Upper lobe of right lung (tissue), 1 donor: ENCODE results near the gene PPIB. TPM values are rescaled to one million over a fixed set of nuclear protein-coding genes. Genes with fewer than 3 reads are reported as not detected.
A peak's percentile ranks its signal among the peaks of the same experiment; 100 is the strongest.

Experiments used
- ATAC-seq: fragments of 200-7000 bp; cut with Tn5 transposase; one replicate; pipeline ENCODE4 v1.9.1; 2020; ENCODE audit warnings: mild to moderate bottlenecking, moderate library complexity
- DNase-seq: peaks from one replicate; pipeline ENCODE4 v3.0.0-alpha.2; 2020
- H3K27ac ChIP-seq: fragments of 200-600 bp; one replicate; pipeline ENCODE4 v1.8.0; 2022
- H3K27me3 ChIP-seq: fragments of 200-600 bp; one replicate; pipeline ENCODE4 v1.8.0; 2022; ENCODE audit warnings: mild to moderate bottlenecking
- H3K36me3 ChIP-seq: fragments of 200-600 bp; one replicate; pipeline ENCODE4 v1.8.0; 2022
- H3K4me1 ChIP-seq: fragments of 200-600 bp; one replicate; pipeline ENCODE4 v1.8.0; 2022
- H3K4me3 ChIP-seq: fragments of 200-600 bp; one replicate; pipeline ENCODE4 v1.8.0; 2022; ENCODE audit warnings: mild to moderate bottlenecking
- H3K9me3 ChIP-seq: fragments of 200-600 bp; one replicate; pipeline ENCODE4 v1.8.0; 2022
- CTCF ChIP-seq: fragments of 200-600 bp; IDR thresholded peaks from one replicate; pipeline ENCODE4 v1.8.0; 2022; ENCODE audit warnings: antibody characterized with exemption
- intact Hi-C: fragments of 100-400 bp; cut with DNase I; formaldehyde crosslinking; loops from one replicate; pipeline ENCODE4 v1.11.0; 2022
- total RNA-seq: library from RNA; stranded (reverse); fragmentation: NEBNext Ultra II Directional; extraction: Animal tissue kit (Norgen Biotek cat#: 25700); gene quantifications from one replicate; pipeline ENCODE4 v1.2.1, GENCODE V29; 2021
- donor health status: DM: no; HTN: yes; CAD: no; lungs with severe emphysema.

Gene PPIB
- total RNA-seq, 1 donor from 2014 or later: 389 TPM

- DNase-seq (no peak), ATAC-seq (no peak)
- no peak for TF ChIP-seq CTCF
- Histone ChIP-seq H3K4me1 (peaks cover 13% of the 10 kb centered on the region), H3K27ac (no peak overlapping the region), H3K9me3 (no peaks in the 10 kb centered on the region), H3K36me3 (peaks cover 12% of the 10 kb centered on the region), H3K27me3 (peaks cover 18% of the 10 kb centered on the region), H3K4me3 (no peak overlapping the region)
- intact Hi-C loops: no loop called here
These were observed 12.8 kb downstream of the PPIB start for GRCh38 chr15:64149893-64150578.

GRCh38 chr15:64149424-64149823 is 13.4 kb downstream of the PPIB start:
- no peak for ATAC-seq
- intact Hi-C loops: no loop called here
- Histone ChIP-seq H3K36me3 (peaks cover 11% of the 10 kb centered on the region), H3K27me3 (peaks cover 18% of the 10 kb centered on the region), H3K27ac (no peak overlapping the region), H3K4me1 (peaks cover 13% of the 10 kb centered on the region), H3K4me3 (no peak overlapping the region), H3K9me3 (no peaks in the 10 kb centered on the region)
- DNase-seq: no peak
- TF ChIP-seq CTCF: peak; percentile 14

- intact Hi-C loops: no loop called here
- ATAC-seq: no peak
- TF ChIP-seq CTCF: no peak
These were observed 14.2 kb downstream of the PPIB start for GRCh38 chr15:64148581-64148980.

DNA sequence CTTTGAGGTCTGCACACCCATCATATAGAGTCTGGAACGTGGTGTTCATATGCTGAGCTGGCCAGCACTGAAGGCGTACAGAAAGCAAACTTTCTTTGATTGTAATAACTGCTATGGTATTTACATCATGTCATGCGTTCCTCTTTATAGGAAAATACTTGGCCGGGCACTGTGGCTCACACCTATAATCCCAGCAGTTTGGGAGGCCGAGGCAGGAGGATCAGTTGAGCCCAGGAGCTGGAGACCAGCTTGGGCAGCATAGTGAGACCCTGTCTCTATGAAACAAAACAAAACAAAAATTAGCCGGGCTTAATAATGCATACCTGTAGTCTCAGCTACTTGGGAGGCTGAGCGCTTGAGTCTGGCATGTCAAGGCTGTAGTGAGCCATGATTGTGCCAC is 14.7 kb downstream of the PPIB start:
- Histone ChIP-seq H3K36me3 (peaks cover 15% of the 10 kb centered on the region), H3K9me3 (no peaks in the 10 kb centered on the region), H3K27me3 (peaks cover 18% of the 10 kb centered on the region), H3K27ac (no peak overlapping the region), H3K4me1 (peaks cover 13% of the 10 kb centered on the region), H3K4me3 (no peak overlapping the region)
- intact Hi-C loops: no loop called here
- TF ChIP-seq CTCF: no peak
- ATAC-seq (no peak), DNase-seq (no peak)

More at GRCh38 chr15:64148581-64148980, 14.2 kb downstream of the PPIB start:
- Histone ChIP-seq H3K9me3 (no peaks in the 10 kb centered on the region), H3K36me3 (peaks cover 11% of the 10 kb centered on the region), H3K4me1 (peaks cover 13% of the 10 kb centered on the region), H3K27ac (no peak overlapping the region), H3K4me3 (no peak overlapping the region), H3K27me3 (peaks cover 18% of the 10 kb centered on the region)
- no peak for DNase-seq

GRCh38 chr15:64146885-64147681 is 15.7 kb downstream of the PPIB start:
- intact Hi-C loops: no loop called here
- Histone ChIP-seq H3K27ac (no peak overlapping the region), H3K4me1 (peaks cover 4% of the 10 kb centered on the region), H3K9me3 (no peaks in the 10 kb centered on the region), H3K4me3 (no peak overlapping the region), H3K36me3 (peaks cover 24% of the 10 kb centered on the region), H3K27me3 (peaks cover 9% of the 10 kb centered on the region)
- no peak for TF ChIP-seq CTCF
- ATAC-seq (no peak), DNase-seq (no peak)
